Mucosa of descending colon (tissue), 3 donors: Measurements from ENCODE around the gene ING4. TPM values are rescaled to one million over a fixed set of nuclear protein-coding genes. Genes with fewer than 3 reads are reported as not detected.

ENCODE experiments used
- ATAC-seq: fragments of 200-7000 bp; cut with Tn5 transposase; one replicate; pipeline ENCODE4 v1.9.1; 2020; ENCODE audit warnings: mild to moderate bottlenecking, moderate library complexity
- DNase-seq, 3 donors: peaks; one replicate each; pipeline ENCODE4 v3.0.0-alpha.2; 2020
- H3K36me3 ChIP-seq: fragments of 200-600 bp; one replicate; pipeline ENCODE4 v1.8.0; 2021; ENCODE audit warnings: low read depth, mild to moderate bottlenecking
- H3K4me1 ChIP-seq: fragments of 200-600 bp; one replicate; pipeline ENCODE4 v1.8.0; 2021; ENCODE audit warnings: low read depth, mild to moderate bottlenecking
- H3K4me3 ChIP-seq: fragments of 200-600 bp; one replicate; pipeline ENCODE4 v1.8.0; 2021; ENCODE audit warnings: mild to moderate bottlenecking
- H3K9me3 ChIP-seq: fragments of 200-600 bp; one replicate; pipeline ENCODE4 v1.8.0; 2021; ENCODE audit warnings: mild to moderate bottlenecking
- CTCF ChIP-seq: fragments of 200-600 bp; IDR thresholded peaks from one replicate; pipeline ENCODE4 v1.8.0; 2022; ENCODE audit warnings: antibody characterized with exemption, mild to moderate bottlenecking
- intact Hi-C, 2 donors: fragments of 100-400 bp; cut with DNase I in 1 of 2; cut with micrococcal nuclease in 1 of 2; formaldehyde crosslinking; loops; one replicate each; pipeline versions ENCODE4 v1.11.0 to v1.11.1; 2022; cut with DNase I, micrococcal nuclease
- total RNA-seq, 3 donors: library from RNA; stranded (reverse); fragmentation: NEBNext Ultra II Directional in 2 of 3; extraction: Animal tissue kit (Norgen Biotek cat#: 25700) in 2 of 3; gene quantifications; one replicate each; pipeline versions ENCODE4 v1.2.1 to v1.2.4, GENCODE V29; 2021 to 2023
- donor health status: DM: no; HTN: no; CAD: no; lungs with moderate emphysema.
- donor health status: DM: no; HTN: no; CAD: no.
- donor health status: DM: no; HTN: yes; CAD: no.

Gene ING4
- total RNA-seq, 3 donors from 2014 or later: 28.9 to 46.9 (median 45.9) TPM

- H3K4me1 ChIP-seq: peaks cover 8% of the 10 kb centered on the region
- H3K36me3 ChIP-seq: no peaks in the 10 kb centered on the region
- no peak for DNase-seq
- intact Hi-C loops: no loop called here
- H3K4me3 ChIP-seq: no peak overlapping the region
- ATAC-seq: peak; percentile 16
- no peak for TF ChIP-seq CTCF
- H3K9me3 ChIP-seq: no peaks in the 10 kb centered on the region
These were observed 34.0 kb upstream of the ING4 start for GRCh38 chr12:6696690-6697583.

- no peak for TF ChIP-seq CTCF
- DNase-seq: no peak
- no peak for ATAC-seq
- intact Hi-C loops: no loop called here
- H3K36me3 ChIP-seq: no peaks in the 10 kb centered on the region
- no peaks in the 10 kb centered on the region for H3K9me3 ChIP-seq
- no peak overlapping the region for H3K4me3 ChIP-seq
- H3K4me1 ChIP-seq: peaks cover 10% of the 10 kb centered on the region
These were observed 32.6 kb upstream of the ING4 start for GRCh38 chr12:6695313-6696045.

- H3K4me1 ChIP-seq: peaks cover 8% of the 10 kb centered on the region
- no peak for TF ChIP-seq CTCF
- DNase-seq (no peak), ATAC-seq (no peak)
- no peaks in the 10 kb centered on the region for H3K36me3 ChIP-seq
- intact Hi-C loops: no loop called here
- H3K4me3 ChIP-seq: no peak overlapping the region
- H3K9me3 ChIP-seq: no peaks in the 10 kb centered on the region
These were observed 31.8 kb upstream of the ING4 start for GRCh38 chr12:6694701-6695100.

GRCh38 chr12:6693832-6694355, 31.0 kb upstream of the ING4 start:
- Histone ChIP-seq H3K4me3 (no peak overlapping the region), H3K9me3 (no peaks in the 10 kb centered on the region), H3K4me1 (peaks cover 7% of the 10 kb centered on the region), H3K36me3 (peaks cover 3% of the 10 kb centered on the region)
- no peak for DNase-seq
- TF ChIP-seq CTCF: no peak
- no peak for ATAC-seq
- intact Hi-C loops: no loop called here

GRCh38 chr12:6692888-6693287, 30.0 kb upstream of the ING4 start:
- DNase-seq (no peak), ATAC-seq (no peak)
- Histone ChIP-seq H3K4me3 (no peak overlapping the region), H3K36me3 (peaks cover 3% of the 10 kb centered on the region), H3K9me3 (no peaks in the 10 kb centered on the region), H3K4me1 (peaks cover 12% of the 10 kb centered on the region)
- TF ChIP-seq CTCF: no peak
- intact Hi-C loops: no loop called here
